ENCODE results near the gene TTLL3. TPM values are rescaled to one million over a fixed set of nuclear protein-coding genes. Genes with fewer than 3 reads are reported as not detected.
"Not testable (repeated sequence)": the region's sequence is repeated elsewhere in the genome, so short reads cannot be mapped to it uniquely, and the experiment has no call there.

The TTLL3 gene
- total RNA-seq, 2 donors from 2014 or later = 21.6 to 35.0 TPM

DNA sequence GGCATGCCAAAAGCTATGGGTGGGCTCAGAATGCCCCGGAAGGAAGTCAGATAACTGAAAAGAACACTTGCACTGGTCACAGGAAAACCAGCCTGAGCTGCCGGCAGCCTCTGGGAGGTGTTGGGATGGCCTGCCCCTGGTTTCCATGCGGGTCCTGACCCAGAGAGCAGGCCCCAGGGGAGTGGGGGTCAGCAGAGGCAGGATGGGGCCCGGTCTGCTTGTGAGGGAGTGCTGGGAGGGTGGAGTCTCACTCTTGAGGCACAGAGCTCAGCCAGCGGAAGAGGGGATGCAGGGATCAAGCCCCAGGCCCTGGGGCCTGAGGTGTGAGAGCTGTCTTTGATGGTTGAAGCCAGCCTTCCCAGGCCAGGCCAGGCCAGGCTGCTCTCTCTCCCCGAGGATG is 36.2 kb downstream of the TTLL3 start:
- no peak for DNase-seq
- Histone ChIP-seq H3K27me3 (ENCODE audit: control insufficient read depth, insufficient read depth, low read length, poor library complexity, severe bottlenecking) (no peaks in the 10 kb centered on the region), H3K4me1 (ENCODE audit: control insufficient read depth, insufficient read depth, low read length) (no peaks in the 10 kb centered on the region), H3K36me3 (ENCODE audit: control insufficient read depth, insufficient read depth, low read length) (peaks cover 7% of the 10 kb centered on the region), H3K9ac (ENCODE audit: extremely low read depth, low read length, poor library complexity, severe bottlenecking) (no peak overlapping the region), H3K4me3 (ENCODE audit: low read length) (no peak overlapping the region), H3K27ac (ENCODE audit: low read depth, low read length) (no peak overlapping the region), H3K9me3 (ENCODE audit: control insufficient read depth, low read length) (no peaks in the 10 kb centered on the region)
- no peak overlapping the region for H3K27ac Mint-ChIP-seq
- no peaks in the 10 kb centered on the region for H3K27me3 Mint-ChIP-seq (ENCODE audit: insufficient read depth)
- peaks cover 12% of the 10 kb centered on the region for H3K36me3 Mint-ChIP-seq (ENCODE audit: low read depth)
- WGBS, 2 experiments (ENCODE audit: insufficient coverage in 1 of 2, insufficient read length in 1 of 2) = 93% methylated on average over 4 to 6 of the region's 6 CpGs
- no peaks in the 10 kb centered on the region for H3K4me1 Mint-ChIP-seq
- H3K4me3 Mint-ChIP-seq = no peak overlapping the region
- no peaks in the 10 kb centered on the region for H3K9me3 Mint-ChIP-seq
- TF ChIP-seq, protein P1, sequence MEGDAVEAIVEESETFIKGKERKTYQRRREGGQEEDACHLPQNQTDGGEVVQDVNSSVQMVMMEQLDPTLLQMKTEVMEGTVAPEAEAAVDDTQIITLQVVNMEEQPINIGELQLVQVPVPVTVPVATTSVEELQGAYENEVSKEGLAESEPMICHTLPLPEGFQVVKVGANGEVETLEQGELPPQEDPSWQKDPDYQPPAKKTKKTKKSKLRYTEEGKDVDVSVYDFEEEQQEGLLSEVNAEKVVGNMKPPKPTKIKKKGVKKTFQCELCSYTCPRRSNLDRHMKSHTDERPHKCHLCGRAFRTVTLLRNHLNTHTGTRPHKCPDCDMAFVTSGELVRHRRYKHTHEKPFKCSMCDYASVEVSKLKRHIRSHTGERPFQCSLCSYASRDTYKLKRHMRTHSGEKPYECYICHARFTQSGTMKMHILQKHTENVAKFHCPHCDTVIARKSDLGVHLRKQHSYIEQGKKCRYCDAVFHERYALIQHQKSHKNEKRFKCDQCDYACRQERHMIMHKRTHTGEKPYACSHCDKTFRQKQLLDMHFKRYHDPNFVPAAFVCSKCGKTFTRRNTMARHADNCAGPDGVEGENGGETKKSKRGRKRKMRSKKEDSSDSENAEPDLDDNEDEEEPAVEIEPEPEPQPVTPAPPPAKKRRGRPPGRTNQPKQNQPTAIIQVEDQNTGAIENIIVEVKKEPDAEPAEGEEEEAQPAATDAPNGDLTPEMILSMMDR (conservative IDR thresholded peaks at IDR 0.05) = no peak

DNA sequence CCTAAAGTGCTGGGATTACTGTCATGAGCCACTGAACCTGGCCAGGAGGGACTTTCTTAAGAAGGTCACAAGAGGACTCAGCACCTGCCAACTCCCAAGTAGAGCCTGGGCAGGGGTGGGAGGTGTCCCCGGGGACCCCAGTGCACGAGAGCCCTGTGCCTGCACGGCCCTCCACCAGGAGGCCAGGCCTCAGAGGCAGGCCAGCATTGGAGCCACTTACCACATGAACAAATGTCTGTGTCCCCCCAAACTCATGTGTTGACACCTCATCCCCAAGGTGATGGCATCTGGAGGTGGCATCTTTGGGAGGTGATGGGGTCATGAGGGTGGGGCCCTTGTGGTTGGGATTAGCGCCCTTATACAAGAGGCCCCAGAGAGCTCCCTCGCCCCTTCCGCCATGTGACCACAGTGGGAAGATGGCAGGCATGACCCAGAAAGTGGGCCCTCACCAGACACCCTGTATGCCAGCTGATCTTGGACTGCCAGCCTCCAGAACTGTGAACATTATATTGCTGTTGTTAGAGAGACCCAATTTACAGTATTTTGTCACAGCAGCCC is 36.9 kb downstream of the TTLL3 start:
- Mint-ChIP-seq H3K4me1 (no peaks in the 10 kb centered on the region), H3K4me3 (no peak overlapping the region), H3K27me3 (ENCODE audit: insufficient read depth) (peaks cover 3% of the 10 kb centered on the region), H3K27ac (no peak overlapping the region), H3K36me3 (ENCODE audit: low read depth) (peaks cover 5% of the 10 kb centered on the region), H3K9me3 (no peaks in the 10 kb centered on the region)
- no peaks in the 10 kb centered on the region for H3K27me3 ChIP-seq (ENCODE audit: control insufficient read depth, insufficient read depth, low read length, poor library complexity, severe bottlenecking)
- TF ChIP-seq, protein P1 (conservative IDR thresholded peaks at IDR 0.05) = no peak
- no peak for DNase-seq
- H3K27ac ChIP-seq (ENCODE audit: low read depth, low read length) = no peak overlapping the region
- H3K9me3 ChIP-seq (ENCODE audit: control insufficient read depth, low read length) = no peaks in the 10 kb centered on the region
- H3K36me3 ChIP-seq (ENCODE audit: control insufficient read depth, insufficient read depth, low read length) = no peaks in the 10 kb centered on the region
- no peak overlapping the region for H3K9ac ChIP-seq (ENCODE audit: extremely low read depth, low read length, poor library complexity, severe bottlenecking)
- 93 to 100% methylated on average over 5 to 6 of the region's 6 CpGs for WGBS, 2 experiments (ENCODE audit: insufficient coverage in 1 of 2, insufficient read length in 1 of 2)
- H3K4me3 ChIP-seq (ENCODE audit: low read length) = no peak overlapping the region
- H3K4me1 ChIP-seq (ENCODE audit: control insufficient read depth, insufficient read depth, low read length) = no peaks in the 10 kb centered on the region

DNA sequence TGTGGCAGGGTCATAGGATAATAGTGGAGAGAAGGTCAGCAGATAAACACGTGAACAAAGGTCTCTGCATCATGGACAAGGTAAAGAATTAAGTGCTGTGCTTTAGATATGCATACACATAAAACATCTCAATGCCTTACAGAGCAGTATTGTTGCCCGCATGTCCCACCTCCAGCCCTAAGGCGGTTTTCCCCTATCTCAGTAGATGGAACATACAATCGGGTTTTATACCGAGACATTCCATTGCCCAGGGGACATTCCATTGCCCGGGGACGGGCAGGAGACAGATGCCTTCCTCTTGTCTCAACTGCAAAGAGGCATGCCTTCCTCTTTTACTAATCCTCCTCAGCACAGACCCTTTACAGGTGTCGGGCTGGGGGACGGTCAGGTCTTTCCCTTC is 37.8 kb downstream of the TTLL3 start:
- H3K36me3 Mint-ChIP-seq (ENCODE audit: low read depth); H3K9ac ChIP-seq (ENCODE audit: extremely low read depth, low read length, poor library complexity, severe bottlenecking); DNase-seq; H3K27ac ChIP-seq (ENCODE audit: low read depth, low read length); H3K4me3 ChIP-seq (ENCODE audit: low read length); H3K36me3 ChIP-seq (ENCODE audit: control insufficient read depth, insufficient read depth, low read length); H3K4me1 ChIP-seq (ENCODE audit: control insufficient read depth, insufficient read depth, low read length); H3K9me3 ChIP-seq (ENCODE audit: control insufficient read depth, low read length); H3K27ac Mint-ChIP-seq; H3K27me3 Mint-ChIP-seq (ENCODE audit: insufficient read depth); H3K4me3 Mint-ChIP-seq; H3K9me3 Mint-ChIP-seq; H3K4me1 Mint-ChIP-seq; H3K27me3 ChIP-seq (ENCODE audit: control insufficient read depth, insufficient read depth, low read length, poor library complexity, severe bottlenecking): not testable (repeated sequence)
- 72% methylated on average over 7 of the region's 9 CpGs; no CpG with 5 or more reads in 1 of the 2 experiments for WGBS, 2 experiments (ENCODE audit: insufficient coverage in 1 of 2, insufficient read length in 1 of 2)

DNA sequence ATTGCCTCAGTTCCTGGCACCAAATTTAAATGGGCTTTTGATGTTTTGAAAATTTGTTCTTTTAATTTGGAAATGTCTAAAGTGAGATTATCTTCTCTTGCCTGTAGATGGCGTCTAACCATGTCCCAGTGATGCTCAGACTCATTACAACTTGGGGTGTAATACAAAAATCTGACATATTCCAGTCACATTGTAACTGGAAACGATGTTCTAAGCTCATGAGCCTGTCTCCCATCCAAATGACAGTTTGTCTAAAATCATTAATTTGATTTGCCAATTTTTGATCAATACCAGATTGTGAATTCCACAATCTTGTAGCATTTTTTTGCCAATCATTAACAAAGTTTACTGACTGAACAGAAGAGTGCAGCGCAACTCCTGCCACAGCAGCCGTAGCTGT is 38.8 kb downstream of the TTLL3 start:
- H3K36me3 Mint-ChIP-seq (ENCODE audit: low read depth); H3K4me3 Mint-ChIP-seq; H3K9me3 ChIP-seq (ENCODE audit: control insufficient read depth, low read length); H3K27ac ChIP-seq (ENCODE audit: low read depth, low read length); H3K4me1 Mint-ChIP-seq; H3K4me3 ChIP-seq (ENCODE audit: low read length); H3K27me3 Mint-ChIP-seq (ENCODE audit: insufficient read depth); H3K9ac ChIP-seq (ENCODE audit: extremely low read depth, low read length, poor library complexity, severe bottlenecking); H3K9me3 Mint-ChIP-seq; H3K27ac Mint-ChIP-seq; H3K36me3 ChIP-seq (ENCODE audit: control insufficient read depth, insufficient read depth, low read length); H3K4me1 ChIP-seq (ENCODE audit: control insufficient read depth, insufficient read depth, low read length); DNase-seq; H3K27me3 ChIP-seq (ENCODE audit: control insufficient read depth, insufficient read depth, low read length, poor library complexity, severe bottlenecking): not testable (repeated sequence)
- WGBS, 2 experiments (ENCODE audit: insufficient coverage in 1 of 2, insufficient read length in 1 of 2) = 48 to 50% methylated on average over 2 to 4 of the region's 4 CpGs
- TF ChIP-seq, protein P1 (conservative IDR thresholded peaks at IDR 0.05) = peak; percentile 77

DNA sequence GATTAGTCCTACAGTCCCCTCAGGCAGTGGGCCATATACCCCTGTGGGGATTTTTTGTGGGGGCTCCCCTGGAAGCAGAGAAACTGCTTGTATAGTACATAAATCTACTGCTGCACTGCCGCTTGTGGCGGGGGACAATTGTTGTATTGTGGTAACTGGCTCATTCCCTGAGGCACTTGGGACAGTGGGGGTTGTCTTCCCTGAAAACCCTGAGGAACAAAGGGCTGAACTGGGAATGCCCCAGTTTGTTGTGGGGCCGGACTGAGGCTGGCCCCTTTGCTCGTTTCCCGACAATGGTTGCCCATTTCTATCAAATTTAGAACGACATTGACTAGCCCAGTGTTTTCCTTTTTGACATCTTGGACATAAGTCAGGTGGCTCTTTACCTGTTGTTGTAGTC is 41.3 kb downstream of the TTLL3 start:
- not testable (repeated sequence) for H3K4me3 Mint-ChIP-seq; H3K27me3 ChIP-seq (ENCODE audit: control insufficient read depth, insufficient read depth, low read length, poor library complexity, severe bottlenecking); H3K27ac Mint-ChIP-seq; DNase-seq; H3K27me3 Mint-ChIP-seq (ENCODE audit: insufficient read depth); H3K9me3 ChIP-seq (ENCODE audit: control insufficient read depth, low read length); H3K36me3 ChIP-seq (ENCODE audit: control insufficient read depth, insufficient read depth, low read length); H3K27ac ChIP-seq (ENCODE audit: low read depth, low read length); H3K36me3 Mint-ChIP-seq (ENCODE audit: low read depth); H3K9ac ChIP-seq (ENCODE audit: extremely low read depth, low read length, poor library complexity, severe bottlenecking); H3K4me3 ChIP-seq (ENCODE audit: low read length); H3K4me1 ChIP-seq (ENCODE audit: control insufficient read depth, insufficient read depth, low read length); H3K9me3 Mint-ChIP-seq
- 88 to 93% methylated on average over 3 to 6 of the region's 6 CpGs for WGBS, 2 experiments (ENCODE audit: insufficient coverage in 1 of 2, insufficient read length in 1 of 2)
- H3K4me1 Mint-ChIP-seq = peaks cover 13% of the 10 kb centered on the region

Measured in endodermal cell (in vitro differentiated cells).